HepG2 (cell line): Measurements from ENCODE around the gene TNFAIP8L3. TPM values are rescaled to one million over a fixed set of nuclear protein-coding genes. Genes with fewer than 3 reads are reported as not detected.

ENCODE experiments used
- HNRNPL ChIP-seq: fragments of 200-400 bp; formaldehyde crosslinking; IDR thresholded peaks from 2 replicates; pipeline ENCODE4 v1.6.1; 2017; ENCODE audit warnings: mild to moderate bottlenecking, low read depth, low read length
- NFE2L1 ChIP-seq: sonication (generic); formaldehyde crosslinking; IDR thresholded peaks from 2 replicates; pipeline ENCODE4 v1.4.0; 2020; ENCODE audit warnings: missing genetic modification reagents, mild to moderate bottlenecking, borderline replicate concordance
- TFDP1 ChIP-seq: IDR thresholded peaks from 2 replicates; pipeline ENCODE4 v1.6.1; 2016; ENCODE audit warnings: missing compliant biosample characterization, missing genetic modification reagents, borderline replicate concordance
- ZNF619 ChIP-seq: sonication (generic); formaldehyde crosslinking; IDR thresholded peaks from 2 replicates; pipeline ENCODE4 v1.4.0; 2020; ENCODE audit warnings: mild to moderate bottlenecking, missing genetic modification reagents
- ZNF646 ChIP-seq: sonication (generic); formaldehyde crosslinking; IDR thresholded peaks from 2 replicates; pipeline ENCODE4 v1.9.0; 2021; ENCODE audit warnings: mild to moderate bottlenecking, missing genetic modification reagents
- polyA plus RNA-seq, 8 experiments: library from polyadenylated mRNA; depleted of rRNA in 3 of 8; stranded (reverse) in 7 of 8; unstranded in 1 of 8; fragments of >200 nt; fragmentation: Illumina TruSeq in 4 of 8; extraction: Trizol in 4 of 8; gene quantifications; 2 replicates each; pipeline versions ENCODE4 v1.2.1 to v1.2.3, GENCODE V29; 2011 to 2016; ENCODE audit warnings: low read depth in 4 of 8, missing spikeins in 1 of 8, mixed read lengths in 1 of 8; ENCODE audit not compliant: insufficient read depth in 1 of 8
- total RNA-seq, 5 experiments: library from RNA; depleted of rRNA; stranded (reverse); fragments of >200 nt; fragmentation: Illumina TruSeq; extraction: Trizol; gene quantifications; 2 replicates each; pipeline ENCODE4 v1.2.3, GENCODE V29; 2016; ENCODE audit warnings: low read depth in 1 of 5

TNFAIP8L3 gene
- total and polyA plus RNA-seq, 2 of the 13 experiments (the other 11 are each of a cell fraction or from before 2014, with no cell fraction given): 0.15 to 4.0 TPM

GRCh38 chr15:51062736-51063135, 32.0 kb downstream of the TNFAIP8L3 start (continued):
- no peak for TF ChIP-seq TFDP1 (CRISPR knock-in tag)
- TF ChIP-seq HNRNPL: no peak
- no peak for TF ChIP-seq NFE2L1
- no peak for TF ChIP-seq ZNF619
- TF ChIP-seq ZNF646: no peak
